ENCODE measurements around the gene EFCAB6.

DNA sequence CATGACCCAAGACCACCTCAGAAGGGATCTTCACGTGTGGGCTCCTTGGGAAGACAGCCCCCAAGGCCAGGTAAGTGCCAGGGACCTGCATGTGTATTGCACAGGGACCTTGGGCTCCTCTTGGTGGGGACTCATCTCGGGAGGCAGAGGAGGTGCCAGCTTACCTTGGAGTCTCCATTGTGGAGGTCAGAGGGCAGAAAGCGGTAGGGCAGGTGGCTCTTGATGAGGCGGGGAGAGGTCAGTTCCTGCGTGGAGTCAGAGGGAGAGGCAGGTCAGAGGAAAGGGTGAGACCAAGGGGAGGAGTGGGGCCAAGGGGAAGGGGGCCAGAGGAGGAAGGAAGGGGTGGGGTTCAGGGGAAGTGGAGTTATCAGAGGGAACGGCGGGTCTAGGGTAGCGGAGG lies 27.7 kb upstream of the EFCAB6 start:
- TF ChIP-seq POLR2A (IDR thresholded peaks at IDR 0.05) = no peak
- TF ChIP-seq, protein P1, sequence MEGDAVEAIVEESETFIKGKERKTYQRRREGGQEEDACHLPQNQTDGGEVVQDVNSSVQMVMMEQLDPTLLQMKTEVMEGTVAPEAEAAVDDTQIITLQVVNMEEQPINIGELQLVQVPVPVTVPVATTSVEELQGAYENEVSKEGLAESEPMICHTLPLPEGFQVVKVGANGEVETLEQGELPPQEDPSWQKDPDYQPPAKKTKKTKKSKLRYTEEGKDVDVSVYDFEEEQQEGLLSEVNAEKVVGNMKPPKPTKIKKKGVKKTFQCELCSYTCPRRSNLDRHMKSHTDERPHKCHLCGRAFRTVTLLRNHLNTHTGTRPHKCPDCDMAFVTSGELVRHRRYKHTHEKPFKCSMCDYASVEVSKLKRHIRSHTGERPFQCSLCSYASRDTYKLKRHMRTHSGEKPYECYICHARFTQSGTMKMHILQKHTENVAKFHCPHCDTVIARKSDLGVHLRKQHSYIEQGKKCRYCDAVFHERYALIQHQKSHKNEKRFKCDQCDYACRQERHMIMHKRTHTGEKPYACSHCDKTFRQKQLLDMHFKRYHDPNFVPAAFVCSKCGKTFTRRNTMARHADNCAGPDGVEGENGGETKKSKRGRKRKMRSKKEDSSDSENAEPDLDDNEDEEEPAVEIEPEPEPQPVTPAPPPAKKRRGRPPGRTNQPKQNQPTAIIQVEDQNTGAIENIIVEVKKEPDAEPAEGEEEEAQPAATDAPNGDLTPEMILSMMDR (IDR thresholded peaks at IDR 0.05) = no peak

Measured in adrenal gland (tissue), 5 donors.